Measurements from ENCODE around the gene TMC4.

- TF ChIP-seq CTCF (conservative IDR thresholded peaks at IDR 0.05): no peak
- no peak for TF ChIP-seq EZH2 (IDR thresholded peaks at IDR 0.05; ENCODE audit: low read depth)
Measured at GRCh38 chr19:54218259-54218658, 45.3 kb upstream of the TMC4 start.

All from PC-9 (cell line).